Breast epithelium (tissue), 4 donors: ENCODE measurements around the gene RFX3. TPM values are rescaled to one million over a fixed set of nuclear protein-coding genes. Genes with fewer than 3 reads are reported as not detected.

Source experiments
- DNase-seq, 2 donors: peaks; one replicate each; pipeline ENCODE4 v3.0.0-alpha.2; 2019; ENCODE audit warnings: low spot score in 2 of 2
- H3K27ac ChIP-seq, 2 donors: fragments of 200-600 bp; sonication (generic) in 1 of 2; one replicate each; pipeline ENCODE4 v1.5.1; 2016 to 2019; ENCODE audit warnings: mild to moderate bottlenecking in 1 of 2
- H3K27me3 ChIP-seq, 2 donors: fragments of 200-600 bp; sonication (generic) in 1 of 2; one replicate each; pipeline versions ENCODE4 v1.5.1 to v1.6.0; 2017 to 2019; ENCODE audit warnings: control low read depth in 1 of 2, mild to moderate bottlenecking in 1 of 2
- H3K36me3 ChIP-seq: fragments of 200-600 bp; one replicate; pipeline ENCODE4 v1.5.1; 2019
- H3K4me1 ChIP-seq, 2 donors: fragments of 200-600 bp; sonication (generic); one replicate each; pipeline ENCODE4 v1.5.1; 2016 to 2019; ENCODE audit warnings: control low read depth in 1 of 2
- H3K4me3 ChIP-seq, 3 donors: fragments of 200-600 bp; sonication (generic); 1 replicate in 2 of 3; 2 replicates in 1 of 3; pipeline ENCODE4 v1.5.1; 2016 to 2019; ENCODE audit warnings: mild to moderate bottlenecking in 3 of 3, moderate library complexity in 2 of 3
- H3K9me3 ChIP-seq, 2 donors: fragments of 200-600 bp; sonication (generic) in 1 of 2; one replicate each; pipeline ENCODE4 v1.5.1; 2016 to 2019; ENCODE audit warnings: control low read depth in 1 of 2
- POLR2A ChIP-seq: fragments of 450-650 bp; IDR thresholded peaks from one replicate; pipeline ENCODE4 v1.6.1; 2016; ENCODE audit warnings: antibody characterized with exemption, mild to moderate bottlenecking, moderate library complexity
- POLR2AphosphoS5 ChIP-seq, 3 donors: sonication (generic); formaldehyde crosslinking; IDR thresholded peaks; one replicate each; pipeline ENCODE4 v1.6.1; 2017; ENCODE audit warnings: antibody characterized with exemption in 3 of 3
- intact Hi-C: fragments of 100-400 bp; cut with DNase I; formaldehyde crosslinking; loops from one replicate; pipeline ENCODE4 v1.15.1; 2023; ENCODE audit warnings: low total_unique reads
- total RNA-seq, 3 donors: library from RNA; depleted of rRNA; stranded (reverse); fragments of >200 nt; gene quantifications; one replicate each; pipeline ENCODE4 v1.1.0, GENCODE V29; 2016
- TF ChIP-seq, protein P1 (sequence below), 3 donors: fragments of 450-650 bp; IDR thresholded peaks; one replicate each; pipeline ENCODE4 v1.5.1; 2016 to 2017; ENCODE audit warnings: antibody characterized with exemption in 3 of 3, mild to moderate bottlenecking in 3 of 3, moderate library complexity in 3 of 3

RFX3 gene
- total RNA-seq, 3 donors from 2014 or later, result 9.3 to 18.0 (median 13.8) TPM

DNA sequence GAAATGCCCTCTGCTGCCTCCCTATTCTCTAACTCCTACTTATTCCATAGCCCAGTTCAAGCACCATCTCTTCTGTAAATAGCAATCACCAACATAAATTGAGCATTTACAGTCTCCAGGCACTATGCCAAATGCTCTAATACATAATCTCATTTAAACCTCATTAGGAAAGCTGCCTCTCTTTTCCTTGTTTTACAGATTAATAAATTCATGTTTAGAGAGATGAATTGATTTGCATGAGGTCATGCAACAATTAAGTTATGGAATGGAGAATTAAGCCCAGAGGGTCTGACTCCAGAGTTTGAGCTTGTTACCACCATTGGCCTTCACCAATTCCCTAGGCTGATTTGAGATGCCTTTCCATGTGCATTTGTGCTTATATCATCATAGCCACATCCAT, 23.4 kb upstream of the RFX3 start:
- Histone ChIP-seq H3K4me3 (no peak overlapping the region), H3K27ac (no peak overlapping the region), H3K36me3 (no peaks in the 10 kb centered on the region), H3K27me3 (no peaks in the 10 kb centered on the region), H3K4me1 (no peaks in the 10 kb centered on the region), H3K9me3 (no peaks in the 10 kb centered on the region)
- no peak for DNase-seq
- intact Hi-C loops, result no loop called here
- no peak for TF ChIP-seq POLR2A
- no peak for TF ChIP-seq POLR2AphosphoS5 (IDR thresholded peaks at IDR 0.05)
- TF ChIP-seq, protein P1, sequence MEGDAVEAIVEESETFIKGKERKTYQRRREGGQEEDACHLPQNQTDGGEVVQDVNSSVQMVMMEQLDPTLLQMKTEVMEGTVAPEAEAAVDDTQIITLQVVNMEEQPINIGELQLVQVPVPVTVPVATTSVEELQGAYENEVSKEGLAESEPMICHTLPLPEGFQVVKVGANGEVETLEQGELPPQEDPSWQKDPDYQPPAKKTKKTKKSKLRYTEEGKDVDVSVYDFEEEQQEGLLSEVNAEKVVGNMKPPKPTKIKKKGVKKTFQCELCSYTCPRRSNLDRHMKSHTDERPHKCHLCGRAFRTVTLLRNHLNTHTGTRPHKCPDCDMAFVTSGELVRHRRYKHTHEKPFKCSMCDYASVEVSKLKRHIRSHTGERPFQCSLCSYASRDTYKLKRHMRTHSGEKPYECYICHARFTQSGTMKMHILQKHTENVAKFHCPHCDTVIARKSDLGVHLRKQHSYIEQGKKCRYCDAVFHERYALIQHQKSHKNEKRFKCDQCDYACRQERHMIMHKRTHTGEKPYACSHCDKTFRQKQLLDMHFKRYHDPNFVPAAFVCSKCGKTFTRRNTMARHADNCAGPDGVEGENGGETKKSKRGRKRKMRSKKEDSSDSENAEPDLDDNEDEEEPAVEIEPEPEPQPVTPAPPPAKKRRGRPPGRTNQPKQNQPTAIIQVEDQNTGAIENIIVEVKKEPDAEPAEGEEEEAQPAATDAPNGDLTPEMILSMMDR (IDR thresholded peaks at IDR 0.05), result no peak

DNA sequence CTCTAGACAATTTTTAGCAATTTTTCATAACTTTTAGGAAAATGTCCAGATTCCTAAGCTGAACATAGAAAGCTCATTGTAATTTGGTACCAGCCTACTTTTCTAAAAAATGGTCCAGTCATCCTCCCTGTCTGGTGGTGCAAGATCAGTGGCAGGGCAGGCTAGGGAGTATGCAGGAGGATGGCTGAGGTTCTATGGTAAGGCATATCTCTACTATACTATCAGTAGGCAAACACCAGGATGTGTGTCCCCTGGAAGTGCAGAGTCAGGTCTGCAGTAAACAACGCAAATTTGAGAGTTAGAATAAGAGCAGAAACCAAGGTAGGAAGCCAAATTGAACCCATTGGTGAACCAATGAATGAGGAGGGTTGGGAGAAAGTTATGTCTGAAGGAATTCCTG, 22.8 kb upstream of the RFX3 start:
- TF ChIP-seq POLR2AphosphoS5 (IDR thresholded peaks at IDR 0.05) (no peak), POLR2A (no peak)
- TF ChIP-seq, protein P1 (IDR thresholded peaks at IDR 0.05), result no peak
- no peak overlapping the region for H3K27ac ChIP-seq
- no peaks in the 10 kb centered on the region for H3K27me3 ChIP-seq
- no peaks in the 10 kb centered on the region for H3K9me3 ChIP-seq
- no peak for DNase-seq
- no peak overlapping the region for H3K4me3 ChIP-seq
- no peaks in the 10 kb centered on the region for H3K4me1 ChIP-seq
- intact Hi-C loops, result no loop called here
- no peaks in the 10 kb centered on the region for H3K36me3 ChIP-seq

DNA sequence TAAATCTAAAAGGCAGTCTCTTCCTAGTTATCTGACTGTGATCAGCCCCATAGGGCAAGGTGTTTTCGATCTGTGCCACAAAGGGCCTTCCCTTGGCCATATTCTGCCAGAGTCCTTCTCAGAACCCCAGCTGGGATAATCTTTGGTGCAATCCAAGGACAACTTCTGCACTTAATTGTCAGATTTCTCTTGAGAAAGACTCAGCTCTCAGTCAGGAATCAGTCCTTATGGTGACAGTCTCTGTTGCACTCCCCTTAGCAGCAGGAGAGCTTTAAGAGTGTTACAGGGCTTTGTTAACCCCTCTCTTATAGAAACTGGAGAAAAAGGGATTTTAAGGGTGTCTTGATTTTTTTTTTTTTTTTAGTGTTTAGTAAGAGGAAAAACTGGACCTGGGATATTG, 15.4 kb upstream of the RFX3 start:
- Histone ChIP-seq H3K9me3 (no peaks in the 10 kb centered on the region), H3K27ac (no peak overlapping the region), H3K27me3 (no peaks in the 10 kb centered on the region), H3K4me3 (no peak overlapping the region), H3K4me1 (no peaks in the 10 kb centered on the region), H3K36me3 (no peaks in the 10 kb centered on the region)
- intact Hi-C loops, result no loop called here
- no peak for DNase-seq
- TF ChIP-seq POLR2A, result no peak
- TF ChIP-seq, protein P1 (IDR thresholded peaks at IDR 0.05), result no peak
- no peak for TF ChIP-seq POLR2AphosphoS5 (IDR thresholded peaks at IDR 0.05)

DNA sequence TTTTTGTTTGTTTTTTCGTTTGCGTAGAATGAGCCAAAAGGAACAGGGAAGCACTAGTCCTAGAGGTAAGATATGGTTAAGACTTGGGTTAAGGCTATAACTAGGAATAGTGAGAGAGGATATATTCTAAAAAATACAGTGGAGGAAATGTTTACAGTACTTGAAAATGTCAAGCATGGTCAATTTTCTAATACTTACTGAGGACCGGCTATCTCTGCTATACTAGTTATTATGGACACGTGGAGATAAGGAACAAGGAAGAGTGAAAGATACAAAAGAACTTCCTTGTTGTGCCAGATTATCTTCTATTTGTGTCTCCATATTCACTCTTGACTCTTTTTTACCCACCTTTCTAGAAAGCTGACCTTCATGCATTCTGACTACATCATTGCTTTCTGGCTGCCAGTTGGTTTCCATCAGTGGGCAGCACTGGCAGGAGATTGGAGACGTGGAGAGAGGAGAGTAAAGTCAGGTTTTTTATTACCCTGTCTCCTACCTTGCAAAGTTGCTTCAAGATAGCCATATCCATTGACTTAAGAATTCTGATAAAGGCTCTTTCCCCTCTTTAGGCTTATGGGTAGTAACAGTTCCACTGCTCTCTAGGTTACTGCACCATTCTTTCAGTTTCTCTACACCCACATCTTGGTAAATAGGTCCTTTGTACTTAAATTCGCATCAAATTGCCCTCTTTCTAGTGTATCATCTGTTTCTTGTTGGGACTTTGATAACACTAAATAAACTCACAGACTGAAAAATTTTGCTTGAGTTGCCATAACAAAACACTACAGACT, 9.0 kb upstream of the RFX3 start:
- Histone ChIP-seq H3K27ac (no peak overlapping the region), H3K27me3 (no peaks in the 10 kb centered on the region), H3K4me3 (no peak overlapping the region), H3K36me3 (no peaks in the 10 kb centered on the region), H3K9me3 (no peaks in the 10 kb centered on the region), H3K4me1 (no peaks in the 10 kb centered on the region)
- DNase-seq, result no peak
- intact Hi-C loops, result no loop called here
- no peak for TF ChIP-seq POLR2AphosphoS5 (IDR thresholded peaks at IDR 0.05)
- TF ChIP-seq, protein P1 (IDR thresholded peaks at IDR 0.05), result no peak
- TF ChIP-seq POLR2A, result no peak

DNA sequence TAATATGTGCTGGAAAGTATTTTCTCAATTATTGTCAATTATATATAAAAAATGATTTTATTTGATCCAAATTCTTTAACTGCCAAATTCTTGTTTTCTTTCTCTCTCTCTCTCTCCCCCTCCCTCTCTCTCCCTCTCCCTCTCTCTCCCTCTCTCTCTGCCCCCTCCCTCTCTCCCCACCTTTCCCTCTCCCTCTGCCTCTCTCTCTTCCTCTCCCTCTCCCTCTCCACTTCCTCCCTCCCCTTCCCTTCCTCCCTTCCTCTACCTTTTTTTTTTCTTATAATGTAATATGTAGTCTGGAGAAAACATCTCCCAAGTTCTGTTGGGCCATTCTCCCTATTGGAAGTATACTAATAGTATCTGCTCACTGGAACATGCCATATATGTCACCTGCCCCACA, 6.4 kb upstream of the RFX3 start:
- H3K4me1 ChIP-seq, result no peaks in the 10 kb centered on the region
- DNase-seq, result no peak
- no peaks in the 10 kb centered on the region for H3K36me3 ChIP-seq
- H3K27ac ChIP-seq, result no peak overlapping the region
- no peaks in the 10 kb centered on the region for H3K27me3 ChIP-seq
- no peak overlapping the region for H3K4me3 ChIP-seq
- TF ChIP-seq, protein P1 (IDR thresholded peaks at IDR 0.05), result no peak
- TF ChIP-seq POLR2AphosphoS5 (IDR thresholded peaks at IDR 0.05) (no peak), POLR2A (no peak)
- intact Hi-C loops, result no loop called here
- no peaks in the 10 kb centered on the region for H3K9me3 ChIP-seq
